Testis (tissue), 2 donors: Measurements from ENCODE around the gene ZEB2.

Experiments
- CTCF ChIP-seq, 3 experiments: fragments of 450-650 bp in 2 of 3; fragments of 200-600 bp in 1 of 3; sonication (generic) in 1 of 3; IDR thresholded peaks; one replicate each; pipeline ENCODE4 v1.5.1; 2016 to 2019; ENCODE audit warnings: antibody characterized with exemption in 3 of 3, mild to moderate bottlenecking in 2 of 3, moderate library complexity in 1 of 3
- POLR2A ChIP-seq: fragments of 450-650 bp; IDR thresholded peaks from one replicate; pipeline ENCODE4 v1.6.1; 2017; ENCODE audit warnings: antibody characterized with exemption, mild to moderate bottlenecking, moderate library complexity

GRCh38 chr2:144501118-144501517, 18.8 kb downstream of the ZEB2 start:
- TF ChIP-seq CTCF (IDR thresholded peaks at IDR 0.05) (no peak), POLR2A (no peak)
